Measurements from ENCODE around the gene TRIP10. TPM values are rescaled to one million over a fixed set of nuclear protein-coding genes. Genes with fewer than 3 reads are reported as not detected.
A peak's percentile ranks its signal among the peaks of the same experiment; 100 is the strongest.

Gene TRIP10
- total RNA-seq, 3 donors from 2014 or later = 72.8 to 121 (median 79.5) TPM

DNA sequence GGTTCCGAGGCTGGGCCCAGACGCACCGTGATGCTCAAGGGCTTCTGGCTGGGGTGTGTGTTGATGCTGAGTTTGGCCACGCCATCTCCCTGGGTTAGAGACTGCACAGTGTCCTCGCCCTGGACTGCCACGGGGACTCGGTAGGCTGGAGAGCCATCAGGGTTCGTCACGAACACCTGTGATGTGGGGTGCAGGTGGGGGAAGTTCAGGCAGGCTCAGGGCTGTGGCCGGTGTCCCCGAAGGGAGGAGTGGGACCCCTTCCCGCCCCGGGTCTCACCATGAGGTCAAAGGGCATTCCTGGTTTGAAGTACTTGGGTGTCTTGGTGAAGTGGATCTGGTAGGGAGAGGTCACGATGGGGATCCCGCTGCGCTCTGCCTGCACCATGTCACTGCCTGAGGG, 27.2 kb upstream of the TRIP10 start:
- intact Hi-C loops (cut with DNase I, micrococcal nuclease) = no loop called here
- ATAC-seq = no peak
- H3K4me3 ChIP-seq = no peak overlapping the region

DNA sequence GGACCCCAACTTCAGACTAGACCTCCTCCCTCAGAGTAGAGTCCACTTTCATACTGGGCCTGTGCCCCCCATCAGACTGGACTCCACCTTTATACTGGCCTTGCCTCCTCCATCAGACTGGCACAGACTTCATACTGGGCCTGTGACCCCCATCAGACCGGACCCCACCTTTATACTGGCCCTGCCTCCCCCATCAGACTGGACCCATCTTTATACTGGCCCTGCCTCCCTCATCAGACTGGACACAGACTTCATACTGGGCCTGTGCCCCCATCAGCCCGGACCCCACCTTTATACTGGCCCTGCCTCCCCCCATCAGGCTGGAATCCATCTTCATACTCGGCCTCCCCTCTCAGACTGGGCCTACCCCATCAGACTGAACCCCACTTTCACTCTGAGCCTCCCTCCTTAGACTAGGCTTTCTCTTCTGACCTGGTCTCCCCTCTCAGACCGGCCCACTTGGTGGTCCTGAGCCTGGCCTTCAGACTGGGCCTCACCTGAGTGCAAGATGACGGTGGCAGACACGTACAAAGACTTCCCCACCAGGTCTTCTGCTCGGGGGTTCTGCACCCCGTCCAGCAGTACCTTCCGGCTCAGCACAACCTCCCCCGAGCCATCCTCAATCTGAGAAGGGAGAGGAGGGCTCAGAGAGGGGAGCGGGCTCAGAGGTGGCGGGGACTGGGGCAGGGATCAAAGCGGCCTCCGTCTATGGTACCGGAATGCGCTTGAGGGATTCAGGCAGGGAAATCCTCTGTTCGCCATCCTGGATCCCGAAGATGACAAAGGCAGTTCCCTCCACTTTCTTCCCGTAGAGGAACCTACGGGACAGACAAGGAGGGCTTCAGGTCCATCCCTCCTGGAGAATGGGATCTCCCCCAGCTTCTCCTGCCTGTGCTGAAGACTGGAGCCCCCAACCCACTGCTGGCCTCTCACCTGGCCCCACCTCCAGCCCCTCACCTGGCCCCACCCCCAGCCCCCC, 26.5 kb upstream of the TRIP10 start:
- TF ChIP-seq, protein P1, sequence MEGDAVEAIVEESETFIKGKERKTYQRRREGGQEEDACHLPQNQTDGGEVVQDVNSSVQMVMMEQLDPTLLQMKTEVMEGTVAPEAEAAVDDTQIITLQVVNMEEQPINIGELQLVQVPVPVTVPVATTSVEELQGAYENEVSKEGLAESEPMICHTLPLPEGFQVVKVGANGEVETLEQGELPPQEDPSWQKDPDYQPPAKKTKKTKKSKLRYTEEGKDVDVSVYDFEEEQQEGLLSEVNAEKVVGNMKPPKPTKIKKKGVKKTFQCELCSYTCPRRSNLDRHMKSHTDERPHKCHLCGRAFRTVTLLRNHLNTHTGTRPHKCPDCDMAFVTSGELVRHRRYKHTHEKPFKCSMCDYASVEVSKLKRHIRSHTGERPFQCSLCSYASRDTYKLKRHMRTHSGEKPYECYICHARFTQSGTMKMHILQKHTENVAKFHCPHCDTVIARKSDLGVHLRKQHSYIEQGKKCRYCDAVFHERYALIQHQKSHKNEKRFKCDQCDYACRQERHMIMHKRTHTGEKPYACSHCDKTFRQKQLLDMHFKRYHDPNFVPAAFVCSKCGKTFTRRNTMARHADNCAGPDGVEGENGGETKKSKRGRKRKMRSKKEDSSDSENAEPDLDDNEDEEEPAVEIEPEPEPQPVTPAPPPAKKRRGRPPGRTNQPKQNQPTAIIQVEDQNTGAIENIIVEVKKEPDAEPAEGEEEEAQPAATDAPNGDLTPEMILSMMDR (IDR thresholded peaks at IDR 0.05) = no peak
- no peaks in the 10 kb centered on the region for H3K9me3 ChIP-seq
- H3K4me3 ChIP-seq = no peak overlapping the region
- intact Hi-C loops (cut with DNase I, micrococcal nuclease) = no loop called here
- DNase-seq = peak in 1 of 3 donors; percentile 22
- H3K36me3 ChIP-seq (ENCODE audit: low read depth) = no peaks in the 10 kb centered on the region
- H3K4me1 ChIP-seq (ENCODE audit: low read depth) = no peaks in the 10 kb centered on the region
- ATAC-seq = no peak

More for the DNA sequence above, 27.2 kb upstream of the TRIP10 start:
- Histone ChIP-seq H3K9me3 (no peaks in the 10 kb centered on the region), H3K4me1 (ENCODE audit: low read depth) (no peaks in the 10 kb centered on the region), H3K36me3 (ENCODE audit: low read depth) (no peaks in the 10 kb centered on the region)
- TF ChIP-seq, protein P1 (IDR thresholded peaks at IDR 0.05) = no peak
- DNase-seq = peak in 1 of 3 donors; percentile 33

DNA sequence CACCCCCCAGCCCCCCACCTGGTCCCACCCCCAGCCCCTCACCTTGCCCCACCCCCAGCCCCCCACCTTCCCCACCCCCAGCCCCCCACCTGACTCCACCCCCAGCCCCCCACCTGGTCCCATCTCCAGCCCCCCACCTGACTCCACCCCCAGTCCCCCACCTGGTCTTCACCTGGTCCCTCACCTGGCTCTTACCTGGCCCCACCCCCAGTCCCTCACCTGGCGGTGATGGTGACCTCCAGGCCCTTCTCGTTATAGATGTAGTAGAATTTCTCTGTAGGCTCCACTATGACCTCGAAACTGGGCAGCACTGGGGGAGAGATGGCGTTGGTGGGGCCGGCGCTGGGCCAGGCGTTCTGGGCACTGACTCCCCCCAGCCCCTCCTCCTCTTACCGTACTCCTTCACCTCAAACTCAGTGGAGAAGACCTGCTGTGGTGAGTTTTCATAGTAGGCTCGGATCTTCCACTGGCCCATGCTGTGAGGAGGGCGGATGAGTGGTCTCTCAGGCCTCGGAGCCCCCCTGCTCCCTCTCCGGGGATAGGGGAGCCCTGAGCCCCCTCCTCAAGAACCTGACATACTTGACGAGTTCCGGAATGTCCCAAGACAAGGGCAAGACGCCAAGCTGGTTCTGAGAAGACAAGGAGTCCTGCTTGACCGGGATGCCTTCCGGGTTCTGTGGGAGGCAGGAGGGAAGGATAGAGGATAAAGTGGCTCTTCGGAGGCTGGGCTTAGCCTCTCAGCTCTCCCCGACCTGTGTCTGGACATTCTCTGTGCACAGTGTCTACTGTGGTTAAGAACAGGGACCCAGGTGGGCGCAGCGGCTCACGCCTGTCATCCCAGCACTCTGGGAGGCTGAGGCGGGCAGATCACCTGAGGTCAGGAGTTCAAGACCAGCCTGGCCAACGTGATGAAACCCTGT, 25.4 kb upstream of the TRIP10 start:
- TF ChIP-seq, protein P1 (IDR thresholded peaks at IDR 0.05) = no peak
- no peak overlapping the region for H3K4me3 ChIP-seq
- DNase-seq (peak in 1 of 3 donors; percentile 36), ATAC-seq (no peak)
- H3K36me3 ChIP-seq (ENCODE audit: low read depth) = no peaks in the 10 kb centered on the region
- intact Hi-C loops (cut with DNase I, micrococcal nuclease) = no loop called here
- no peaks in the 10 kb centered on the region for H3K9me3 ChIP-seq
- H3K4me1 ChIP-seq (ENCODE audit: low read depth) = no peaks in the 10 kb centered on the region

DNA sequence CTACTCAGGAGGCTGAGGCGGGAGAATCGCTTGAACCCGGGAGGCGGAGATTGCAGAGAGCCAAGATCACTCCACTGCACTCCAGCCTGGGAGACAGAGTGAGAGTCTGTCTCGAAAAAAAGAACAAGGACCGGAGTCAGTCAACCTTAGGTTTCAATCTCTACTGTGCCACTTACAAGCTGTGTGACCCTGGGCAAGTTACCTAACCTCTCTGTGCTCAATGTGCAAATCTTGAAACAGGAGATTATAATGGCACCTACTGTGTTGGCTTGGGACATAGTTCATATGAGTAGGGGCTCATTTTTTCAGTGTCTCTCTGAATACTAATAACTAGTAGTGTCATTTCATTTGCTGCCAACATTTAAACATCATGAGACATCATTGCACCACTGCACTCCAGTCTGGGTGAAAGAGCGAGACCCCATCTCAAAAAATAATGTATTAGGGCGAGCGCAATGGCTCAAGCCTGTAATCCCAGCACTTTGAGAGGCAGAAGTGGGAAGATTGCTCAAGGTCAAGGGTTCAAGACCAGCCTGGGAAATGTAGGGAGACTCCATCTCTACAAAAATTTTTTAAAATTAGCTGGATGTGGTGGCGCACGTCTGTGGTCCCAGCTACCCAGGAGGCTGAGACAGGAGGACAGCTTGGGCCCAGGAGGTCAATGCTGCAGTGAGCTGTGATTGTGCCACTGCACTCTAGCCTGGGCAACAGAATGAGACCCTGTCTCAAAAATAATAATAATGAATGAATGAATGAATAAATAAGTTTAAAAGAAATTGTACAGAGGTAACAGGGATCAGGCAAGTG, 24.5 kb upstream of the TRIP10 start:
- DNase-seq = peak in 1 of 3 donors; percentile 11
- intact Hi-C loops (cut with DNase I, micrococcal nuclease) = no loop called here
- TF ChIP-seq, protein P1 (IDR thresholded peaks at IDR 0.05) = no peak

DNA sequence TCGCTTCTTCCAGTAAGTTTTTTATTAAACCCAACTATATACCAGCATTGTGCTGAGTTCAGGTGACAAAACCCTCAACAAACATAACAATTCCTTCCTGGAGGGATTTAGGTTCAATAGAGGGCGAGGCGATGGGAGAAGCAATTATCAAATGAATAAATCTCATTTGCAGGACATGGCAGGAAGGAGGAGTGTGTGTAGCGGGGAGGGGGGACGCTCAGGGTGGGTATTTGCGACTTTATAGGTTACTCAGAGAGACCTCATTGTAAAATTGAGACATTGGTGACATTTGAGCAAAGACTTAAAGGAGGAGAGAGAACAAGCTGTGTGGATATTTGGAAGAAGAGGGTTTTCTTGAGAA, 22.9 kb upstream of the TRIP10 start:
- intact Hi-C loops (cut with DNase I, micrococcal nuclease) = no loop called here
- ATAC-seq (no peak), DNase-seq (no peak)
- no peak overlapping the region for H3K4me3 ChIP-seq
- no peaks in the 10 kb centered on the region for H3K9me3 ChIP-seq
- H3K4me1 ChIP-seq (ENCODE audit: low read depth) = no peaks in the 10 kb centered on the region
- TF ChIP-seq, protein P1 (IDR thresholded peaks at IDR 0.05) = no peak
- no peaks in the 10 kb centered on the region for H3K36me3 ChIP-seq (ENCODE audit: low read depth)

More for the DNA sequence above, 24.5 kb upstream of the TRIP10 start:
- H3K4me1 ChIP-seq (ENCODE audit: low read depth) = no peaks in the 10 kb centered on the region
- no peak overlapping the region for H3K4me3 ChIP-seq
- no peaks in the 10 kb centered on the region for H3K36me3 ChIP-seq (ENCODE audit: low read depth)
- H3K9me3 ChIP-seq = no peaks in the 10 kb centered on the region
- ATAC-seq = no peak
